Measurements from ENCODE around the gene RNF222.

GRCh38 chr17:8345052-8345690 lies 52.5 kb downstream of the RNF222 start:
- TF ChIP-seq, protein P1, sequence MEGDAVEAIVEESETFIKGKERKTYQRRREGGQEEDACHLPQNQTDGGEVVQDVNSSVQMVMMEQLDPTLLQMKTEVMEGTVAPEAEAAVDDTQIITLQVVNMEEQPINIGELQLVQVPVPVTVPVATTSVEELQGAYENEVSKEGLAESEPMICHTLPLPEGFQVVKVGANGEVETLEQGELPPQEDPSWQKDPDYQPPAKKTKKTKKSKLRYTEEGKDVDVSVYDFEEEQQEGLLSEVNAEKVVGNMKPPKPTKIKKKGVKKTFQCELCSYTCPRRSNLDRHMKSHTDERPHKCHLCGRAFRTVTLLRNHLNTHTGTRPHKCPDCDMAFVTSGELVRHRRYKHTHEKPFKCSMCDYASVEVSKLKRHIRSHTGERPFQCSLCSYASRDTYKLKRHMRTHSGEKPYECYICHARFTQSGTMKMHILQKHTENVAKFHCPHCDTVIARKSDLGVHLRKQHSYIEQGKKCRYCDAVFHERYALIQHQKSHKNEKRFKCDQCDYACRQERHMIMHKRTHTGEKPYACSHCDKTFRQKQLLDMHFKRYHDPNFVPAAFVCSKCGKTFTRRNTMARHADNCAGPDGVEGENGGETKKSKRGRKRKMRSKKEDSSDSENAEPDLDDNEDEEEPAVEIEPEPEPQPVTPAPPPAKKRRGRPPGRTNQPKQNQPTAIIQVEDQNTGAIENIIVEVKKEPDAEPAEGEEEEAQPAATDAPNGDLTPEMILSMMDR (IDR thresholded peaks at IDR 0.05; ENCODE audit: poor library complexity, severe bottlenecking): no peak
- TF ChIP-seq TAF1 (IDR thresholded peaks at IDR 0.05; ENCODE audit: low read depth): no peak
- TF ChIP-seq POLR2AphosphoS5 (IDR thresholded peaks at IDR 0.05): no peak
- no peak for TF ChIP-seq EZH2 (IDR thresholded peaks at IDR 0.05; ENCODE audit: borderline replicate concordance, insufficient read depth, low read length, poor library complexity, severe bottlenecking)
- TF ChIP-seq MXI1 (conservative IDR thresholded peaks at IDR 0.05; ENCODE audit: poor library complexity, severe bottlenecking): no peak
- TF ChIP-seq EP300 (conservative IDR thresholded peaks at IDR 0.05; ENCODE audit: poor library complexity, severe bottlenecking): no peak

Measured in neural cell (in vitro differentiated cells).